Nephron (organoid): Measurements from ENCODE around the gene TNIP1.
A peak's percentile ranks its signal among the peaks of the same experiment; 100 is the strongest.

Experiments
- H3K27ac Mint-ChIP-seq, 3 experiments: 2 replicates each; pipeline ENCODE4 v1.8.0; 2020; ENCODE audit warnings: mixed read lengths in 3 of 3, mild to moderate bottlenecking in 2 of 3, moderate library complexity in 1 of 3
- H3K27me3 Mint-ChIP-seq: 2 replicates; pipeline ENCODE4 v1.8.0; 2021; ENCODE audit warnings: low read depth, mild to moderate bottlenecking, moderate library complexity, mixed read lengths
- H3K36me3 Mint-ChIP-seq: 2 replicates; pipeline ENCODE4 v1.8.0; 2020; ENCODE audit warnings: low read depth, mixed read lengths
- H3K4me1 Mint-ChIP-seq: 2 replicates; pipeline ENCODE4 v1.8.0; 2020; ENCODE audit warnings: mixed read lengths
- H3K4me3 Mint-ChIP-seq, 3 experiments: 2 replicates each; pipeline ENCODE4 v1.8.0; 2020; ENCODE audit warnings: mild to moderate bottlenecking in 3 of 3, mixed read lengths in 3 of 3, moderate library complexity in 2 of 3
- H3K9me3 Mint-ChIP-seq: 2 replicates; pipeline ENCODE4 v1.8.0; 2020; ENCODE audit warnings: mixed read lengths
- CTCF ChIP-seq, 3 experiments: fragments of 200-600 bp; sonication (generic); IDR thresholded peaks; one replicate each; pipeline ENCODE4 v1.5.0; 2021; ENCODE audit warnings: antibody characterized with exemption in 3 of 3; ENCODE audit not compliant: unreplicated experiment in 3 of 3

The TNIP1 gene

GRCh38 chr5:151003503-151003860 lies 77.4 kb downstream of the TNIP1 start:
- peak overlapping the region; percentile 2 to 26 (median 16) for H3K27ac Mint-ChIP-seq
- no peaks in the 10 kb centered on the region for H3K9me3 Mint-ChIP-seq
- H3K4me1 Mint-ChIP-seq: peaks cover 56% of the 10 kb centered on the region
- no peak for TF ChIP-seq CTCF (IDR thresholded peaks at IDR 0.05; ENCODE audit: unreplicated experiment in 3 of 3)
- H3K4me3 Mint-ChIP-seq: no peak overlapping the region
- H3K27me3 Mint-ChIP-seq: no peaks in the 10 kb centered on the region
- H3K36me3 Mint-ChIP-seq: no peaks in the 10 kb centered on the region

- no peaks in the 10 kb centered on the region for H3K36me3 Mint-ChIP-seq
- H3K4me1 Mint-ChIP-seq: peaks cover 54% of the 10 kb centered on the region
- no peaks in the 10 kb centered on the region for H3K9me3 Mint-ChIP-seq
- no peak overlapping the region for H3K4me3 Mint-ChIP-seq
- TF ChIP-seq CTCF (IDR thresholded peaks at IDR 0.05; ENCODE audit: unreplicated experiment in 3 of 3): no peak
- H3K27me3 Mint-ChIP-seq: no peaks in the 10 kb centered on the region
- peak overlapping the region in 2 of 3 experiments; percentile 2 to 16 for H3K27ac Mint-ChIP-seq
These were observed 77.9 kb downstream of the TNIP1 start for GRCh38 chr5:151002681-151003502.

GRCh38 chr5:151002250-151002649 lies 78.6 kb downstream of the TNIP1 start:
- no peaks in the 10 kb centered on the region for H3K36me3 Mint-ChIP-seq
- TF ChIP-seq CTCF (IDR thresholded peaks at IDR 0.05; ENCODE audit: unreplicated experiment in 3 of 3): peak; percentile 53 to 58 (median 54)
- no peaks in the 10 kb centered on the region for H3K27me3 Mint-ChIP-seq
- H3K9me3 Mint-ChIP-seq: peaks cover 4% of the 10 kb centered on the region
- no peak overlapping the region for H3K4me3 Mint-ChIP-seq
- H3K27ac Mint-ChIP-seq: no peak overlapping the region
- H3K4me1 Mint-ChIP-seq: peaks cover 48% of the 10 kb centered on the region

DNA sequence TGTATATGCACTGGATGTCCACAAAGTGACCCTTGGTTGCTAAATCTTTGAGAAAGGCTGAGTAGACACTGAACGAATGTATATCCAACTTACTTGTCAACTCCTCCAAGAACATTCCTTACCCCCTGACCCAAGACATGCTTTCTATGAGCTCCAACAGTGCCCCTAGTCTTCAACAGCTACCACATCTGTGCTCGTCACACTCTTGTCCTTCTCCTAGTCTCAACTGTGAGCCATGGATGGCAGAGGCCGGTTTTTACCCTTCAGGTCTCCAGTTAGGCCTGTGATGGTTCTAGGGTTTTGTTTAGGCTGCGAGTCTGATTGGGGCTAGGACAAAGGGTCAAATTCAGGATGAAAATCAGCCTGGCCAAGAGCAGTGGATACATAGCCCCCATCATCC lies 79.4 kb downstream of the TNIP1 start:
- Mint-ChIP-seq H3K4me3 (no peak overlapping the region), H3K9me3 (peaks cover 5% of the 10 kb centered on the region), H3K36me3 (no peaks in the 10 kb centered on the region), H3K4me1 (peaks cover 40% of the 10 kb centered on the region), H3K27me3 (no peaks in the 10 kb centered on the region), H3K27ac (no peak overlapping the region)
- TF ChIP-seq CTCF (IDR thresholded peaks at IDR 0.05; ENCODE audit: unreplicated experiment in 3 of 3): no peak

DNA sequence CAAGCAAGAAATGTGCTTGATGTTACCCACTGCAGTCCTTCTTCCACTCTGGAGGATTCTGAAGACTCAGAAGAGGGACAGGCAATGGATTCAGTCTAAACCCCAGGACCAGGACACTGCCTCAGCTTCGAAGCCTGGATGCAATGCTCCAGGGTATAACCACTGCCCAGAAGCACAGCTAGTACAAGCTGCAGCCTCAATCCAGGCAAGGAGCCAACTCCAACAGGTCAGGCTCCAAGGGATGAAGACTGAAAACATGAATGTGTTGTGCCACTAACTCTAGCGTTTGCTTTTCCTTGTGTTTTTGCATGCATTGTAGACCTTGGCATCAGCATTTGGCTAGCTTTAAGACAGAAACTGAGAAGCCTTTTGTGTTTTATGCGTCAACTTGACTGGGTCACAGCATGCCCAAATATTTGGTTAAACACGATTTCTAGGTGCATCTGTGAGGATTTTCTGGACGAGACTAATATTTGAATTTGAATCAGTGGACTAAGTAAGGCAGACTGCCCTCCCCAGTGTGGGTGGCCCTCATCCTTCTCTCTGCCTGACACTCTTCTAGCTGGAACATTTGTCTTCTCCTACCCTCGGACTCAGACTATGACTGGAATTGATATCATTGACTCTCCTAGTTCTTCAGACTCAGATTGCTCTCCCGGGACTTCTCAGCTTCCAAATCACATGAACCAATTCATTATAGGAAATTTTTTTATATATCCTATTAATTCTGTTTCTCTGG lies 81.0 kb downstream of the TNIP1 start:
- Mint-ChIP-seq H3K27ac (peak overlapping the region in 1 of 3 experiments; percentile 55), H3K4me1 (peaks cover 24% of the 10 kb centered on the region), H3K9me3 (peaks cover 8% of the 10 kb centered on the region), H3K4me3 (no peak overlapping the region), H3K27me3 (no peaks in the 10 kb centered on the region), H3K36me3 (no peaks in the 10 kb centered on the region)
- no peak for TF ChIP-seq CTCF (IDR thresholded peaks at IDR 0.05; ENCODE audit: unreplicated experiment in 3 of 3)
